ENCODE data around the gene ZNF618.

- TF ChIP-seq CTCF (IDR thresholded peaks at IDR 0.05) (no peak), POLR2A (IDR thresholded peaks at IDR 0.05) (no peak), POLR2AphosphoS5 (IDR thresholded peaks at IDR 0.05) (no peak)
Observed at GRCh38 chr9:113912816-113913215, 36.7 kb downstream of the ZNF618 start.

Data from prostate gland (tissue), 2 donors.